ENCODE measurements around the gene ST6GAL1.

ST6GAL1 gene

DNA sequence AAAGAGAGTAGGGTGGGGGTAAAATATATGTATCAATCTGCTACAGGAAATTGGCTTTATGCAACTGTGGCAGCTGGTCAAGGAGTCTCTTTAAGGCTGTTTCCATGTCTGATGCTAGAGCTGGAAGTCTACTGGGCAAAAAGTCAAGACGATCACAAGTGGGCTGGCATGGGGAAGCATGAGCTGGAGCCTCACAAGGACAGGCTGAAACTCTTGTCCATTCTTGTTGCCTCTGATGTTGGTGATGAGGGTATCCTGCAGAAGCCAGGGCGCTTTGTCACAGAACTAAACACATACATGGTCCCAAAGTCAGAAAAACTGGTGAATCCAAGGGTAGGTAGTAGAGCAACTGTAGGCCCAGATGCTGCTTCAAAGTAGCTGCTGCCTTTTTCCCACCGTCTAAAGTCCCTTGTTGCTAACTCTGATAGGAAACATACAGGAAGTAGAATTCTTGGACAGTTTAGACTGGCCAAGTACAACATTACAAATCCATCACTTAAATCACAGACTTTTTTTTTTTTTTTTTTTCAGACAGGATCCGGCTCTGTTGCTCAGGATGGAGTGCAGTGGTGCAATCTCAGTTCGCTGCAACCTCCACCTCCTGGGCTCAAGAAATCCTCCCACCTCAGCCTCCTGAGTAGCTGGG is 154.8 kb downstream of the ST6GAL1 start:
- no peak for DNase-seq

DNA sequence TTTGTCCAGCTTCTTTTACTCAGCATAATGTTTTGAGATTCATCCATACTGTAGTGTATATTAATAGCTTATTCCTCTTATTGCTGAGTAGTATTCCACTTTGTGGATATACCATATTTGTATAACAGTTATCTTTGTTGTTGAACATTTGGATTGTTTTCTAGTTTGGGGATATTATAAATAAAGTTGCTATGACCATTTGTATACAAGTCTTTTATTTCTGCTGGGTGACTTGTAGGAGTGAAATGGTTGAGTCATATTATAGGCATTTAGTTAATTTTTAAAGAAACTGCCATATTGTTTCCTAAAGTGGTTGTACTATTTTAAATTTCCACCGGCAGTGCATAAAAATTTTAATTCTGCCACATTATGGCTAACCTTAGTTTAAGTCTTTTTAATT is 155.6 kb downstream of the ST6GAL1 start:
- DNase-seq, result no peak

- no peak for DNase-seq
These were observed 156.5 kb downstream of the ST6GAL1 start for GRCh38 chr3:187086831-187087230.

GRCh38 chr3:187088701-187089100 is 158.4 kb downstream of the ST6GAL1 start:
- no peak for DNase-seq

DNA sequence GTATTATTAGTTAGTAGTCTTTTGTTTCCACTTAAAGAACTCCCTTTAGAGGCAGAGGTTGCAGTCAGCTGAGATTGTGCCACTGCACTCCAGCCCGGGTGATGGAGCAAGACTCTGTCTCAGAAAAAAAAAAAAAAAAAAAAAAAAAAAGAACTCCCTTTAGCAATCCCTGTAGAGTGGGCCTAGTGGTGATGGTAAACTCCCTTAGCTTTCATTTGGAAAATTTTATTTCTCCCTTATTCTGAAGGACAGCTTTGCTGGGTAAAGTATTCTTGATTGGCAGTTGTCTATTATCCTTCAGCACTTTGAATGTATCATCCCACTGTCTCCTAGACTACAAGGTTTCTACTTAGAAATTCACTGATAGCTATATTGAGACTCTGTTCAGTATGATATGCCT is 163.0 kb downstream of the ST6GAL1 start:
- DNase-seq, result no peak

DNA sequence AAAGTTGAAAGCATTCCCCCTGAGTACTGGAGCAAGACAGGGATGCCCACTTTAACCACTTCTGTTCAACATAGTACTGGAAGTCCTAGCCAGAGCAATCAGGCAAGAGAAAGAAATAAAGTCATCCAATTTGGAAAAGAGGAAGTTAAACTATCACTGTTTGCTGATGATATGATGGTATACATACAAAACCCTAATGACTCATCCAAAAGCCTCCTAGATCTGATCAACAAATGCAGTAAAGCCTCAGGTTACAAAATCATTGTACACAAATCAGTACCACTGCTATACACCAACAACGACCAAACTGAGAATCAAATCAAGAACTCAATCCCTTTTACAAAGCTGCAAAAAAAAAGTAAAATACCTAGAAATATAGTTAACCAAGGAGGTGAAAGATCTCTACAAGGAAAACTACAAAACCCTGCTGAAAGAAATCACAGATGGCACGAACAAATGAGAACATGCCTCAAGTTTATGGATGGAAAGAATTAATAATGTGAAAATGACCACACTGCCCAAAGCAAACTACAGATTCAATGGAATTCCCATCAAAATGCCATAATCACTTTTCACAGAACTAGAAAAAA is 168.7 kb downstream of the ST6GAL1 start:
- DNase-seq, result peak; percentile 29

DNA sequence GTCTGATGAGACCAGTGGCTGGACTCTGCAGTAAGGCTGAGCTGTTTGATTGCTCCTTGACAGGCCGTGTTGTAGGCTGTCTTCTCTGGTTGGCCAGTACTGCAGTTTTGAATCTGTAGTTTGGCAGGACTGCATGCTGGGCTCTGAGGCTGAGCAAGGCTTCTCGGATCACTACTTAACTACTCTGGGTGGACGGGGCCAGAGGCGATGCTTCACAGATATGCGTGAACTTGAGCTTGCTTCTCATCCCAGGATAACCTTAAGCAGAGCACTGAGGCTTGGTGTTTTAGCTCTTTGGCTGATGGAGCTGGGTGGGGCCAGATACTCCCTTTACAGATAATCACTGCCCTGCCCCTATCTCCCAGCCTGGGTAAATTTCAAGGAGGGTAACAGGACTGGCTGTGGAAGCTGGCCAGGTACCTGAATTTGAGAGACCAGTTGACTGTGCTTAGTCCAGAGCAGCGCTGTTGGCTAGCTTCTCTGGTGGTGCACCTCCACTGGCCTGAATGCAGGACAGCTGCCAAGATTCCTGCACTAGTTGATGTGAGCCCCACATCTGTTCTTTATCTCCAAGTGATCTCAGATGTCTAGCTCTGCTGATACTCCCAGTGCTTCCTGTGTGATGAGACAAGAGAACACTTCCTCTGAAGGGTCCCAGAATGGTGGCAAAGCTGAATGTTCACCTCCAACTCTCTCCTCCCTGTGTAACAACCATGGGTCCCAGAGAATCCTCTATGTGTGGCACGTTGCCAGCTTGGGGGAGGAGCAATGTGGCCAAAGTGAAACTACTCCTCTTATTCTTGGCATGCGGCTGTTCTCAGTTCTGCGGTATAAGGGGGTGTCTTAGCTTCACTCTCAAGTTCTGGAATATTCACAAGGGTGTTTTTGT is 171.1 kb downstream of the ST6GAL1 start:
- peak; percentile 55 for DNase-seq

DNA sequence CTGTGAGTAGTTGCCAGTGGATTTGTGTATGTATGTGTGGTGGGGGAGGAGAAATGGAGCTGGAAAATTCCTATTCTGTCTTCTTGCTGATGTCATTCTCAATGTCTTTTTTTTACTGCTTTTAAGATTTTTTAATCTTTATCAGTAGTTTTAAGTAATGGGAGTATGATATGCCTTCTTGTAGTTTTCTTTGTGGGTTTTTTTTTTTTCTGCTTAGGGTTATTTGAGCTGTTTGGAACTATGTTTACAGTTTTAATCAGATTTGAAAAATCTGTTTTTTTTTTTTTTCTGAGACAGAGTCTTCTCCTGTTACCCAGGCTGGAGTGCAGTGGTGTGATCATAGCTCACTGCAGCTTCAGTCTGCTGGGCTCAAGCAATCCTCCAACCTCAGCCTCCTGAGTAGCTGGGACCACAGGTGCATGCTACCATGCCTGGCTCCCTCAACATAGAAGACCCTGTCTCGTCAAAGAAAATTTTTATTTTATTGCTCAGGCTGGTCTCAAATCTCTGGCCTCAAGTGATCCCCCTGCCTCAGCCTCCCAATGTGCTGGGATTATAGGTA is 171.8 kb downstream of the ST6GAL1 start:
- no peak for DNase-seq

GRCh38 chr3:187103251-187103650 is 172.9 kb downstream of the ST6GAL1 start:
- DNase-seq, result no peak

DNA sequence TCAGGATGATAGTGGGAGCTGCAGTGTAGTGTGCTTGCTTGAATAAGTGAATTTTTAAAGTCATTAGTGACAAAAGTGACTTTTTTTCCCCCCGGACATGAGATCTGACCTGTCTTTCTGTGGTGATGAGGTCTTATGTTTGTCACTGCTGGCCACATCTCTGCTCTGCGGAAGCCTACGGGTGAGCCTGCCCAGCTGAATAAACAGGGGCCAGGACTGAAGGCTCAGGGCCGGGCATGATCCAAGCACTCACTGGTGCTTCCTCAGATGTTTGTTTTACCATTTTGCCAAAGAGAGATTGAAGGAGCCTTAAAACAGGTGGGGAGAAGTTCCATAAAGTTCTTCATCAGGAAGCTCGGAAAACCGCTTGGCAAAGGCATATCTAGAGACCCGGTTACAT is 174.0 kb downstream of the ST6GAL1 start:
- DNase-seq, result no peak

DNA sequence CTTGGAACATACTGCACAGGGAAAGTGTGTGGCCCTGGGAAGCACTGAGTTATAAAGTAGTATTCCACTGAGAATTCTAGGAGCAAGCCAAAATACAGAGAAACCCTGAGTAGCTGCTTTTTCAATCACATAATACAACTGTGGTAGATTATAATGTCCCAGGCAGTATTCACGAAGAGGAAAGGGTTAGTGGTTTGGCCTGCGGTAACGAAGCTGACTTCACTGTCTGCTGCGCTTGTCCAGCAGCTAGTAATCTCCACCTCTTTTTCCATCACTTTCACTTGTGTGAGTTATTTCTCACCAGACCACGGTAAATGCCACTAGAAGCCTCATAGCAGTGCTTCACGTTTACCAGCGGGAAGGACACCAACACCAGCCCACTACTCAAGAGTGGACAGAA is 174.6 kb downstream of the ST6GAL1 start:
- peak; percentile 27 for DNase-seq

- no peak for DNase-seq
These were observed 175.4 kb downstream of the ST6GAL1 start for GRCh38 chr3:187105700-187106099.

DNA sequence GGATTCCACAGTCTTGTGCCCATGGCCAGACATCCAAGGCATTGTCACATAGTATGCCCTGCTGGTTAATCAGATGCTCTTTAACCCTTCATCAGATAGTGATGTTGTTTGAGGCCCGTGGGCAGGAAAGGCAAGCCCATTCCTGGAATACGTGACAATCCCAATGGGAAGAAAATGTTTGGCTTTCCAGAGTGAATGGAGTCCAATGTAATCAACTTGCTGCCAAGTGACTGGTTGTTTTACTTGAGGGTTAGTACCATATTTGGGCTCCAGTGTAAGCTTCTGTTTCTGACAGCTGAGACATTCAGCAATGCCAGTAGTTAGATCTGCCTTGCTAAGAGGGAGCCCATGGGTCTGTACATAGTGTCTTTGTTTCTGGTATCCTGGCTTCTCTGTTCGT is 177.7 kb downstream of the ST6GAL1 start:
- DNase-seq, result no peak

DNA sequence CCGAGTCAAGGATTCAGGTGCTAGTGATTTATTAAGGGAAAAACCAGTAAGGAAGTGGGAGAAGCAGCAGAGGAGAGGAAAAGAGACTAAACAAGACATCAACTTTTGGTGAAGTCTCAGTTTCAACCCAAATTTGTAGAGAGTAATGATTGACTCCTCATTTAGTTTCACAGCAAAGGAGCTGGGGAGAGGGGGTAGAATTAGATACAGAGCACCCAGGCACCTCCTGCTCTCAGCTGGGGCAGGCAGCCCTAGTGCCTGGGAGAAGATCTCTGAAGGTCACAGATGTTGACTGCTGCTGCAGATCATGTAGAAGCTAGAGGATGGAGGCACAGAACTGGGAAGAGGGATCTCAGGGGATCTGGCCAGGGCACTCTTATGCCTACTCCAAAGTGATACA is 179.8 kb downstream of the ST6GAL1 start:
- DNase-seq, result no peak

- peak; percentile 45 for DNase-seq
These were observed 182.8 kb downstream of the ST6GAL1 start for GRCh38 chr3:187112934-187113793.

GRCh38 chr3:187114511-187114910 is 184.2 kb downstream of the ST6GAL1 start:
- no peak for DNase-seq

- no peak for DNase-seq
These were observed 190.0 kb downstream of the ST6GAL1 start for GRCh38 chr3:187120326-187120725.

DNA sequence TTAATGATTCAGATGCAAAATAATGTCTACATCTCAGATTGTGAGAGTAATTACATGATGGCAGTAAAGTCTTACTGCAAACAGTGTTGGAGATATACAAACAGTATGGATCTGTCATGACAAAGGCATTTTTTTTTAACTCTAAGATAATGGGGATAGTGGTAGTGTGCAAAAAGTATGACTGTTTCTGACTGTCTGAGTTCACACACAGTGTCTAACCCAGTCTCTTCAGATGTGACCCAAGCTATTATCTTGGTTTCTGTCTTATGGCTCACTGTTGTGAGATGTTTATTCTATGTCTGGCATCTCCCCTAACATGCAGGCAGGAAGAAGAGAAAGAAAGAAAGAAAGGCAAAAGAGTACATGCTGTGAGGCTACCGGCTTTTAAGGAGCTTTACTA is 191.9 kb downstream of the ST6GAL1 start:
- DNase-seq, result no peak

DNA sequence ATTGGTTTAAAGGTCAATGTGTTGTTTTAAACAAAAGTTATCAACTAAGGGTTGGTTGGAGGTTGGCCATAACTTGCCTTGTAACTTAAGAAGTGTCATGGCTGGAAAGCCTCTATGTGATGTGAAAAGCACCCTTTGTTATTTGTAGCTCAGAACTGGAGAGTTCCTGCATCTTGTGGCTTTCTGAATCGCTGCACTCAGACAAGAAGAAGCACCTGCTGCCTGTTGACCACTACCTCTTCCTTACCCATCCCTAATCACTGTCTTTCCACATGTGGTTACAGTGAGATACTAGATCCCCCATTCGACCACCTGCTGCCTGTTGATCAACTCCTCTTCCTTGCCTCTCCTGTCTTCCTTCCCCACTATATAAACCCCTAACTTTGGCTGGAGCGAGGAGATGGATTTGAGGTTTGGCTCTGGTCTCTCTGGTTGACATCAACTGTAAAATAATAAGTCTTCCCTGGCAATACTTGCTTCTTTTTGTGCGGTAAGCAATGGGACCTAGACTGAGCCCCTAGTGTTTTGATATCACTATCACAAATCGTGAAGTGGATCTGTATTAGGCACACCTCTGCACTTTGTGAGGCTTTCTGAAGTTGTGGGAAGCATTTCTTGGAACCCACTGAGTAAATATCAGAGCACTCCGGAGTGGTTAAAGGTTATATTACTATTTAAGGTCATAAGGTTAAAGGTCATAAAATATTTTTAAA is 195.1 kb downstream of the ST6GAL1 start:
- DNase-seq, result no peak
